Measurements from ENCODE around the gene NCKAP5.

The NCKAP5 gene

GRCh38 chr2:133255360-133255759 is 312.9 kb downstream of the NCKAP5 start:
- TF ChIP-seq CTCF (IDR thresholded peaks at IDR 0.05; ENCODE audit: control insufficient read depth, extremely low read depth, insufficient read depth): no peak
- no peak for DNase-seq (ENCODE audit: low read depth)
- H3K4me3 ChIP-seq (ENCODE audit: low read depth, low read length): no peak overlapping the region

- DNase-seq (ENCODE audit: low read depth): no peak
- TF ChIP-seq CTCF (IDR thresholded peaks at IDR 0.05; ENCODE audit: control insufficient read depth, extremely low read depth, insufficient read depth): no peak
- no peak overlapping the region for H3K4me3 ChIP-seq (ENCODE audit: low read depth, low read length)
Observed at GRCh38 chr2:133253793-133254192, 314.5 kb downstream of the NCKAP5 start.

GRCh38 chr2:133252780-133253355 is 315.4 kb downstream of the NCKAP5 start:
- no peak for TF ChIP-seq CTCF (IDR thresholded peaks at IDR 0.05; ENCODE audit: control insufficient read depth, extremely low read depth, insufficient read depth)
- DNase-seq (ENCODE audit: low read depth): no peak
- H3K4me3 ChIP-seq (ENCODE audit: low read depth, low read length): no peak overlapping the region

GRCh38 chr2:133249362-133249761 is 318.9 kb downstream of the NCKAP5 start:
- no peak for TF ChIP-seq CTCF (IDR thresholded peaks at IDR 0.05; ENCODE audit: control insufficient read depth, extremely low read depth, insufficient read depth)
- no peak for DNase-seq (ENCODE audit: low read depth)
- no peak overlapping the region for H3K4me3 ChIP-seq (ENCODE audit: low read depth, low read length)

GRCh38 chr2:133248264-133248663 is 320.0 kb downstream of the NCKAP5 start:
- DNase-seq (ENCODE audit: low read depth): no peak
- no peak overlapping the region for H3K4me3 ChIP-seq (ENCODE audit: low read depth, low read length)
- no peak for TF ChIP-seq CTCF (IDR thresholded peaks at IDR 0.05; ENCODE audit: control insufficient read depth, extremely low read depth, insufficient read depth)

GRCh38 chr2:133247631-133248030 is 320.6 kb downstream of the NCKAP5 start:
- DNase-seq (ENCODE audit: low read depth): no peak
- H3K4me3 ChIP-seq (ENCODE audit: low read depth, low read length): no peak overlapping the region
- TF ChIP-seq CTCF (IDR thresholded peaks at IDR 0.05; ENCODE audit: control insufficient read depth, extremely low read depth, insufficient read depth): no peak

GRCh38 chr2:133241224-133241571 is 327.1 kb downstream of the NCKAP5 start:
- no peak for TF ChIP-seq CTCF (IDR thresholded peaks at IDR 0.05; ENCODE audit: control insufficient read depth, extremely low read depth, insufficient read depth)
- no peak for DNase-seq (ENCODE audit: low read depth)
- H3K4me3 ChIP-seq (ENCODE audit: low read depth, low read length): no peak overlapping the region

Measured in LNCaP clone FGC (cell line).